ENCODE results near the gene PSMB2. TPM values are rescaled to one million over a fixed set of nuclear protein-coding genes. Genes with fewer than 3 reads are reported as not detected.

Gene PSMB2
- total RNA-seq, 1 donor from 2014 or later, result 44.1 TPM

DNA sequence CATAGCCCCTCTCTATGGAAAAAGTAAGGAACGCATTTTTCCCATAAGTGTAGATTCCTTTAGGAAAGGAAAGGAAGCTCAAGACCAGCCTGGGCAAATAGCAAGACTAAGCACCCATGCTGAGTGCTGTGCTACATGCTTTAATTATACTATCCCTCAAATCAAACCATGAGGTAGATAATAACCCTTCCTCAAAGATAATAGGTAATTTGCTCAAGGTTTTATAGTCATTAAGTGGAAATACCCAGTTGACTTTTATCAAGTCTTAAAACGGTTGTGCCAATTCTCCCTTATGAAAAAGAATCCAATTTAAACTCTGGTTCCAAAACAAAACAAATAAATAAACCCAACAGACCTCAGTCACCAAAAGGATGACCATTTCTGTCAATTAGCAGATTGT is 87.5 kb downstream of the PSMB2 start:
- no peaks in the 10 kb centered on the region for H3K27me3 ChIP-seq
- intact Hi-C loops (cut with DNase I), result no loop called here
- H3K36me3 ChIP-seq, result peaks cover 50% of the 10 kb centered on the region
- H3K9me3 ChIP-seq, result no peaks in the 10 kb centered on the region
- DNase-seq (no peak), ATAC-seq (no peak)
- TF ChIP-seq, protein P1, sequence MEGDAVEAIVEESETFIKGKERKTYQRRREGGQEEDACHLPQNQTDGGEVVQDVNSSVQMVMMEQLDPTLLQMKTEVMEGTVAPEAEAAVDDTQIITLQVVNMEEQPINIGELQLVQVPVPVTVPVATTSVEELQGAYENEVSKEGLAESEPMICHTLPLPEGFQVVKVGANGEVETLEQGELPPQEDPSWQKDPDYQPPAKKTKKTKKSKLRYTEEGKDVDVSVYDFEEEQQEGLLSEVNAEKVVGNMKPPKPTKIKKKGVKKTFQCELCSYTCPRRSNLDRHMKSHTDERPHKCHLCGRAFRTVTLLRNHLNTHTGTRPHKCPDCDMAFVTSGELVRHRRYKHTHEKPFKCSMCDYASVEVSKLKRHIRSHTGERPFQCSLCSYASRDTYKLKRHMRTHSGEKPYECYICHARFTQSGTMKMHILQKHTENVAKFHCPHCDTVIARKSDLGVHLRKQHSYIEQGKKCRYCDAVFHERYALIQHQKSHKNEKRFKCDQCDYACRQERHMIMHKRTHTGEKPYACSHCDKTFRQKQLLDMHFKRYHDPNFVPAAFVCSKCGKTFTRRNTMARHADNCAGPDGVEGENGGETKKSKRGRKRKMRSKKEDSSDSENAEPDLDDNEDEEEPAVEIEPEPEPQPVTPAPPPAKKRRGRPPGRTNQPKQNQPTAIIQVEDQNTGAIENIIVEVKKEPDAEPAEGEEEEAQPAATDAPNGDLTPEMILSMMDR (IDR thresholded peaks at IDR 0.05), result no peak
- no peak overlapping the region for H3K4me3 ChIP-seq
- H3K4me1 ChIP-seq, result peaks cover 36% of the 10 kb centered on the region
- no peak overlapping the region for H3K27ac ChIP-seq

Other genes with a start within 250 kb of the PSMB2 start
- 87.7 TPM for gene KIAA0319L, start 84.1 kb downstream of the PSMB2 start, total RNA-seq
- 24.8 TPM for gene NCDN, start 83.7 kb downstream of the PSMB2 start, total RNA-seq
- 1.9 TPM for gene TFAP2E, start 68.2 kb downstream of the PSMB2 start, total RNA-seq
- 13.9 TPM for gene C1orf216, start 77.4 kb upstream of the PSMB2 start, total RNA-seq
- 0.55 TPM for gene CLSPN, start 128.5 kb upstream of the PSMB2 start, total RNA-seq
- gene AGO4, start 166.5 kb upstream of the PSMB2 start, total RNA-seq, result 23.6 TPM
- 27.7 TPM for gene AGO1, start 241.7 kb upstream of the PSMB2 start, total RNA-seq